GM13977 (cell line): ENCODE measurements around the gene ITPKC.

Source experiments
- DNase-seq: peaks from one replicate; pipeline ENCODE4 v3.0.0; 2012; ENCODE audit warnings: low spot score
- in situ Hi-C: fragments of 300-500 bp; cut with MboI; formaldehyde crosslinking; loops from one replicate; pipeline ENCODE4 v1.12.0; 2022; ENCODE audit warnings: low sequenced_read_pairs, low pct_unique_long_range_greater_than_20kb, mixed read lengths, inconsistent platforms; ENCODE audit not compliant: unreplicated experiment
- TF ChIP-seq, protein P1 (sequence below): IDR thresholded peaks from 2 replicates; pipeline ENCODE4 v1.5.1; 2012; ENCODE audit warnings: mild to moderate bottlenecking, control low read depth; ENCODE audit not compliant: insufficient read depth; ENCODE audit errors: extremely low read depth, missing control alignments

The ITPKC gene

DNA sequence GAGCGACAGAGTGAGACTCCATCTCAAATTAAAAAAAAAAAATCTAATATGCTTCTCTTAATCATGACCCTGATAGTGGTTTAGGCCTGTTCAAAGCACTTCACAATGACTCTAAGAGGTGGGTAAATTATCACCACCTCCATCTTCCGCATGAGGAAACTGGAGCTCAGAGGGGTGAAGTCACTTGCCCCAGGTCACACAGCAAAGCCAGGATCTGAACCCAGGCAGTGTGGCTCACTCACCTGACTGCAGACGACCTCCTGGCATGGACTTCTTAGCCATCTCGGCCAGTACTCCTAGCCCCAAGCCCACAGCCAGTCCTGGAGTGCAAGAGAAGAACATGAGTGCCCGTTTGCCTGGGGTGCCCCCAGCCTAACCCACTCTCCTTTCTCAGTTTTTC is 7.1 kb upstream of the ITPKC start:
- no peak for DNase-seq
- TF ChIP-seq, protein P1, sequence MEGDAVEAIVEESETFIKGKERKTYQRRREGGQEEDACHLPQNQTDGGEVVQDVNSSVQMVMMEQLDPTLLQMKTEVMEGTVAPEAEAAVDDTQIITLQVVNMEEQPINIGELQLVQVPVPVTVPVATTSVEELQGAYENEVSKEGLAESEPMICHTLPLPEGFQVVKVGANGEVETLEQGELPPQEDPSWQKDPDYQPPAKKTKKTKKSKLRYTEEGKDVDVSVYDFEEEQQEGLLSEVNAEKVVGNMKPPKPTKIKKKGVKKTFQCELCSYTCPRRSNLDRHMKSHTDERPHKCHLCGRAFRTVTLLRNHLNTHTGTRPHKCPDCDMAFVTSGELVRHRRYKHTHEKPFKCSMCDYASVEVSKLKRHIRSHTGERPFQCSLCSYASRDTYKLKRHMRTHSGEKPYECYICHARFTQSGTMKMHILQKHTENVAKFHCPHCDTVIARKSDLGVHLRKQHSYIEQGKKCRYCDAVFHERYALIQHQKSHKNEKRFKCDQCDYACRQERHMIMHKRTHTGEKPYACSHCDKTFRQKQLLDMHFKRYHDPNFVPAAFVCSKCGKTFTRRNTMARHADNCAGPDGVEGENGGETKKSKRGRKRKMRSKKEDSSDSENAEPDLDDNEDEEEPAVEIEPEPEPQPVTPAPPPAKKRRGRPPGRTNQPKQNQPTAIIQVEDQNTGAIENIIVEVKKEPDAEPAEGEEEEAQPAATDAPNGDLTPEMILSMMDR: no peak
- in situ Hi-C loops: no loop called here

DNA sequence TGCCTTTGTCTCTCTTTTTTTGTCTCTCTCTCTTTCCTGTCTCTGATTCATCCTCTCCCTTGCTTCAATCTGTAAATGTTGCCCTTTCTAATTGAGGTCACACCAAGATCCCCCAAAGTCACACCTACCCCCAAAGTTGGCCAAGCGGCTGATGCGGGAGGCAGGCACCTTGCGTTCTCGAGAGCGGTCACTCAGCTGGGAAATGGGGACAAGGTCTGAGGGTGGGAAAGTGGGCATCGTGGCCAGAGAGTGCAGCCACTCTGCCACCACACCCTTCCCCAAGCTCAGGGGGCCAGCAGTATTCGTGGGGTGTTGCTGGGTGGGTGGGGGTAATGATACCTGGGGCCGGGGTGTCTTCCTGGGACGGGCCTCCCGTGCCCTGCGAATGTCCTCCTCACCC is 3.0 kb upstream of the ITPKC start:
- TF ChIP-seq, protein P1: no peak
- in situ Hi-C loops: no loop called here
- DNase-seq: no peak

DNA sequence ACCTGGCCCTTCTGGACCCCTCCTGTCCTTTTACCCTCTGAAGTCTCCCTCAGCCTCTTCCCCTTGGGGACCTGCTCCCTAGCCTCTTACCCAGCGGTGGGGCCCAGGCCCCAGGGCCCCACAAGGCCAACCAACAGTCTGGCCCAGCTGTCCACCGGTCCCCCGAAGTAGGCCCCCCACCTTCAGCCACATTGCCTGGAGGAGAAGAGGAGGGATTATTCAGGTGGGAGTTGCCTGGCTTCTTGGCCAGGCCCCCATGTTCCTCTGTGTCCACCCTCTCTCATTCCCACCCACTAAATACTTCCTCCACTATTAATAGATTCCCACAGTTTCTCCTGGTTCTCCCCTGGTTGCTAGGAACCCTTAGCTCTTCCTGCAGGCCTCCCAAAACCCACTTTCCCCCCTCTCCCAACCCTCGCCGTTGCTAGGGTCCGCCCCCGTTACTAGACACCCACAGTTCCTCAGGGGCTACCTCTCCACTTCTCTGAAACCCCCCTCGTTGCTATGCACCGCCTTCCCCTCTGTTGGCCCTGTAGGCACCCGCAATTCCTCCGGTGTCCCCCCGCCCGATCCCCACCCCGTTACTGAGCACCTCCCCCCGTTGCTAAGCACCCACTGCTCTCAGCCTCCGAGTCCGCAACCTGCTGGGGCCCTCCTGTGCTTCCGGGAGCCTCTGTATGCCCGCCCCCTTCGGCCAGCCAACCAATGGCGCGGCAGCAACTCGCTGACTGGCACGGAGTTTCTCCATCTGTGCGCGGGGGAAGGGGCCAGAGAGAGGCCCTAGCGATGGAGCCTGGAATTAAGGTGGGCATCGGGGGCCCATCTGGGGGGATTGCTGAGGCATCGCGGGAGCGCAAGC is 2.2 kb upstream of the ITPKC start:
- in situ Hi-C loops: no loop called here
- TF ChIP-seq, protein P1: no peak
- peak; percentile 95 for DNase-seq

DNA sequence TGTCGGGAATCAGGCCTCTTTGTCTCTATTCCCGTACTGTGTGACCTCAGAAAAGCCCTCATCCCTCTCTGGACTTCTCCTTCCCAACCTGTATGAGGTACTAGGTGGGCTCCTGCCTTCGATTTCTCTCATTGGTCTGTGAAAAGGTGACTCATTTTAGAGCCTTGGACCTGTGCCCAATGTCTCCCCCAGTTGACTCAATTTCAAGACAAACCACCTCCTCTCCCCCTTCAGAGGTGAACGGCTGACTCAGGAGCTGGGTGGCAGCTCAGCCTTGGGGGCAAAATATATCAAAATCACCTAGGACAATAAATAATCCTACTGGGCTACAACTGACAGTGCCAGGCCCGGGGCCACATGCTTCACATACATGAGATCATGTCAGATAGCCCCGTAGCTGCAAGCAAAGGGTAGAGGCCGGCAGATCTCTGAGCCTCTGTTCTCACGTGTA is 856 bp upstream of the ITPKC start:
- TF ChIP-seq, protein P1: no peak
- in situ Hi-C loops: no loop called here
- peak; percentile 62 for DNase-seq

DNA sequence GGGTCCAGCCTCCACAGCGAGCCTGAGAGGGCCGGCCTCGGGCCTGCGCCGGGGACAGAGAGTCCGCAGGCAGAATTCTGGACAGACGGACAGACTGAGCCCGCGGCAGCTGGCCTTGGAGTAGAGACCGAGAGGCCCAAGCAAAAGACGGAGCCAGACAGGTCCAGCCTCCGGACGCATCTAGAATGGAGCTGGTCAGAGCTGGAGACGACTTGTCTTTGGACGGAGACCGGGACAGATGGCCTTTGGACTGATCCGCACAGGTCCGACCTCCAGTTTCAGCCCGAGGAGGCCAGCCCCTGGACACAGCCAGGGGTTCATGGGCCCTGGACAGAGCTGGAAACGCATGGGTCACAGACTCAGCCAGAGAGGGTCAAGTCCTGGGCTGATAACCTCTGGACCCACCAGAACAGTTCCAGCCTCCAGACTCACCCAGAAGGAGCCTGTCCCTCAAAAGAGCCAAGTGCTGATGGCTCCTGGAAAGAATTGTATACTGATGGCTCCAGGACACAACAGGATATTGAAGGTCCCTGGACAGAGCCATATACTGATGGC is 490 bp downstream of the ITPKC start:
- TF ChIP-seq, protein P1: no peak
- no peak for DNase-seq
- in situ Hi-C loops: no loop called here

DNA sequence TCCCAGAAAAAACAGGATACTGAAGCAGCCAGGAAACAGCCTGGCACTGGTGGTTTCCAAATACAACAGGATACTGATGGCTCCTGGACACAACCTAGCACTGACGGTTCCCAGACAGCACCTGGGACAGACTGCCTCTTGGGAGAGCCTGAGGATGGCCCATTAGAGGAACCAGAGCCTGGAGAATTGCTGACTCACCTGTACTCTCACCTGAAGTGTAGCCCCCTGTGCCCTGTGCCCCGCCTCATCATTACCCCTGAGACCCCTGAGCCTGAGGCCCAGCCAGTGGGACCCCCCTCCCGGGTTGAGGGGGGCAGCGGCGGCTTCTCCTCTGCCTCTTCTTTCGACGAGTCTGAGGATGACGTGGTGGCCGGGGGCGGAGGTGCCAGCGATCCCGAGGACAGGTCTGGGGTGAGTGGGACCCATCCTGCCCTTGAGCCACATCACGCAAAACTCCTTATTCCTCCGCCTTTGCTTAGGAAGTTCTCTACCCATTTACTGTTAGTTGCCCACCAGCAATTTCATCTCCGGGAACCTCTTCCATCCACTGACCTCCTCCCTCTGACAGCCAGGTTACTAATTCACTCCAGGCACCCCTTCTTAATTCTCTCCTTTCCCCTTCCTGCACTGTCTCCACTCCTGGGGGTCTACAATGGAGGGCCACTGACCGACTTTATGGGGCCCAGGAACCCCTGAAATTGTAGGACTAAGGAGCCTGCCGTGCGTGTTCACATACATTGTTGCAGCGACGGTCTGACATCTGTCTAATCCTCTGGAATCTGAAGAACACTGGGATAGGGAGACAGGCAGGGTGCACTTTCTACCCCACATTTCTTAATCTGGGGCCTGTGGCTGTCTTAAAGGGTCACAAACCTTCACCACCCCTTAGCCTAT is 1.2 kb downstream of the ITPKC start:
- TF ChIP-seq, protein P1: no peak
- DNase-seq: no peak
- in situ Hi-C loops: no loop called here
